Fibroblast of skin of scalp (primary cell): ENCODE results near the gene CD81.

ENCODE experiments used
- DNase-seq: peaks from one replicate; pipeline ENCODE4 v3.0.0-alpha.2; 2013

CD81 gene

GRCh38 chr11:2408671-2409070 lies 31.6 kb downstream of the CD81 start:
- DNase-seq = no peak

GRCh38 chr11:2409126-2409525 lies 32.0 kb downstream of the CD81 start:
- no peak for DNase-seq

- DNase-seq = no peak
These were observed 32.7 kb downstream of the CD81 start for GRCh38 chr11:2409611-2410468.

GRCh38 chr11:2410616-2411015 lies 33.5 kb downstream of the CD81 start:
- DNase-seq = no peak

GRCh38 chr11:2411446-2412305 lies 34.6 kb downstream of the CD81 start:
- DNase-seq = no peak

GRCh38 chr11:2412323-2412722 lies 35.2 kb downstream of the CD81 start:
- no peak for DNase-seq

- no peak for DNase-seq
These were observed 36.9 kb downstream of the CD81 start for GRCh38 chr11:2413742-2414579.

GRCh38 chr11:2414616-2415015 lies 37.5 kb downstream of the CD81 start:
- DNase-seq = no peak

GRCh38 chr11:2415171-2415570 lies 38.1 kb downstream of the CD81 start:
- no peak for DNase-seq

- no peak for DNase-seq
These were observed 38.7 kb downstream of the CD81 start for GRCh38 chr11:2415601-2416380.

GRCh38 chr11:2416765-2417164 lies 39.7 kb downstream of the CD81 start:
- no peak for DNase-seq

- no peak for DNase-seq
These were observed 41.0 kb downstream of the CD81 start for GRCh38 chr11:2417856-2418692.

GRCh38 chr11:2418693-2419360 lies 41.7 kb downstream of the CD81 start:
- DNase-seq = no peak

- DNase-seq = peak; percentile 64
These were observed 42.8 kb downstream of the CD81 start for GRCh38 chr11:2419638-2420501.

GRCh38 chr11:2420502-2421225 lies 43.6 kb downstream of the CD81 start:
- DNase-seq = peak; percentile 68

- DNase-seq = no peak
These were observed 44.3 kb downstream of the CD81 start for GRCh38 chr11:2421226-2421994.

GRCh38 chr11:2421996-2422395 lies 44.9 kb downstream of the CD81 start:
- DNase-seq = no peak
